ENCODE measurements around the gene SRD5A2. TPM values are rescaled to one million over a fixed set of nuclear protein-coding genes. Genes with fewer than 3 reads are reported as not detected.

SRD5A2 gene
- total RNA-seq, 4 donors from 2014 or later = not detected

- Histone ChIP-seq H3K4me3 (no peak overlapping the region), H3K36me3 (no peaks in the 10 kb centered on the region), H3K27ac (no peak overlapping the region), H3K27me3 (no peaks in the 10 kb centered on the region), H3K4me1 (no peaks in the 10 kb centered on the region), H3K9me3 (no peaks in the 10 kb centered on the region)
- WGBS, 2 donors = 43 to 54% methylated on average over 15 of the region's 15 CpGs
- no peak for DNase-seq (ENCODE audit: low spot score in 2 of 2)
- TF ChIP-seq EP300 (IDR thresholded peaks at IDR 0.05) (no peak), POLR2A (IDR thresholded peaks at IDR 0.05) (no peak), CTCF (IDR thresholded peaks at IDR 0.05) (no peak)
Observed at GRCh38 chr2:31526946-31527732, 53.6 kb downstream of the SRD5A2 start.

GRCh38 chr2:31525876-31526275, 54.9 kb downstream of the SRD5A2 start:
- H3K36me3 ChIP-seq = no peaks in the 10 kb centered on the region
- no peak for DNase-seq (ENCODE audit: low spot score in 2 of 2)
- WGBS, 2 donors = 64% methylated on average over 5 of the region's 5 CpGs
- no peak overlapping the region for H3K4me3 ChIP-seq
- H3K4me1 ChIP-seq = no peaks in the 10 kb centered on the region
- H3K27ac ChIP-seq = no peak overlapping the region
- TF ChIP-seq EP300 (IDR thresholded peaks at IDR 0.05) (no peak), CTCF (IDR thresholded peaks at IDR 0.05) (no peak), POLR2A (IDR thresholded peaks at IDR 0.05) (no peak)
- H3K27me3 ChIP-seq = no peaks in the 10 kb centered on the region
- H3K9me3 ChIP-seq = no peaks in the 10 kb centered on the region

GRCh38 chr2:31524592-31524991, 56.1 kb downstream of the SRD5A2 start:
- WGBS, 2 donors = 85 to 89% methylated on average over 4 of the region's 4 CpGs
- TF ChIP-seq EP300 (IDR thresholded peaks at IDR 0.05) = no peak
- no peak for TF ChIP-seq CTCF (IDR thresholded peaks at IDR 0.05)
- no peak for TF ChIP-seq POLR2A (IDR thresholded peaks at IDR 0.05)
- no peak for DNase-seq (ENCODE audit: low spot score in 2 of 2)

GRCh38 chr2:31523871-31524492, 56.8 kb downstream of the SRD5A2 start:
- H3K36me3 ChIP-seq = no peaks in the 10 kb centered on the region
- 30 to 35% methylated on average over 8 of the region's 8 CpGs for WGBS, 2 donors
- no peaks in the 10 kb centered on the region for H3K27me3 ChIP-seq
- H3K27ac ChIP-seq = no peak overlapping the region
- H3K4me1 ChIP-seq = no peaks in the 10 kb centered on the region
- no peak overlapping the region for H3K4me3 ChIP-seq
- no peaks in the 10 kb centered on the region for H3K9me3 ChIP-seq
- peak in 1 of 2 donors; percentile 68 for DNase-seq (ENCODE audit: low spot score in 2 of 2)
- TF ChIP-seq POLR2A (IDR thresholded peaks at IDR 0.05) (no peak), EP300 (IDR thresholded peaks at IDR 0.05) (no peak), CTCF (IDR thresholded peaks at IDR 0.05) (peak; percentile 27 to 75 (median 39))

More at GRCh38 chr2:31524592-31524991, 56.1 kb downstream of the SRD5A2 start:
- H3K4me3 ChIP-seq = no peak overlapping the region
- H3K27ac ChIP-seq = no peak overlapping the region
- no peaks in the 10 kb centered on the region for H3K9me3 ChIP-seq
- no peaks in the 10 kb centered on the region for H3K36me3 ChIP-seq
- H3K4me1 ChIP-seq = no peaks in the 10 kb centered on the region
- no peaks in the 10 kb centered on the region for H3K27me3 ChIP-seq

- WGBS, 2 donors = 43 to 48% methylated on average over 4 of the region's 4 CpGs
- Histone ChIP-seq H3K36me3 (no peaks in the 10 kb centered on the region), H3K9me3 (no peaks in the 10 kb centered on the region), H3K27me3 (no peaks in the 10 kb centered on the region), H3K4me1 (no peaks in the 10 kb centered on the region), H3K4me3 (no peak overlapping the region), H3K27ac (no peak overlapping the region)
- TF ChIP-seq CTCF (IDR thresholded peaks at IDR 0.05) (no peak), POLR2A (IDR thresholded peaks at IDR 0.05) (no peak)
- DNase-seq (ENCODE audit: low spot score in 2 of 2) = no peak
Observed at GRCh38 chr2:31522786-31523185, 58.0 kb downstream of the SRD5A2 start.

All from tibial nerve (tissue), 4 donors.